Mesenchymal stem cell (in vitro differentiated cells and primary cell): ENCODE data around the gene ALOXE3.

Experiments
- DNase-seq: peaks from one replicate; pipeline ENCODE4 v3.0.0-alpha.2; 2013
- H2AFZ ChIP-seq: one replicate; pipeline ENCODE4 v1.6.1; 2013; ENCODE audit warnings: low read depth, mild to moderate bottlenecking, control low read depth, inconsistent platforms, low read length, moderate library complexity
- H2AK5ac ChIP-seq: 2 replicates; pipeline ENCODE4 v1.6.1; 2013; ENCODE audit warnings: low read length, moderate library complexity, mild to moderate bottlenecking, inconsistent platforms; ENCODE audit not compliant: severe bottlenecking
- H2BK120ac ChIP-seq: one replicate; pipeline ENCODE4 v1.6.1; 2013; ENCODE audit warnings: low read depth, mild to moderate bottlenecking, inconsistent platforms, low read length, moderate library complexity
- H2BK12ac ChIP-seq, 2 experiments: one replicate each; pipeline ENCODE4 v1.6.1; 2013; ENCODE audit warnings: inconsistent platforms in 2 of 2, low read length in 2 of 2, mild to moderate bottlenecking in 2 of 2, moderate library complexity in 2 of 2, control low read depth in 1 of 2
- H2BK15ac ChIP-seq: one replicate; pipeline ENCODE4 v1.6.1; 2013; ENCODE audit warnings: mild to moderate bottlenecking, low read depth, inconsistent platforms; ENCODE audit not compliant: poor library complexity, severe bottlenecking
- H2BK5ac ChIP-seq: 2 replicates; pipeline ENCODE4 v1.6.1; 2013; ENCODE audit warnings: low read depth, mild to moderate bottlenecking, low read length, control low read depth, inconsistent platforms; ENCODE audit not compliant: poor library complexity, severe bottlenecking
- H3K14ac ChIP-seq, 2 experiments: one replicate each; pipeline ENCODE4 v1.6.1; 2013; ENCODE audit warnings: inconsistent platforms in 2 of 2, low read length in 2 of 2, control low read depth in 1 of 2, mild to moderate bottlenecking in 1 of 2, moderate library complexity in 1 of 2
- H3K18ac ChIP-seq, 2 experiments: one replicate each; pipeline ENCODE4 v1.6.1; 2013; ENCODE audit warnings: inconsistent platforms in 2 of 2, low read length in 2 of 2, control low read depth in 1 of 2, low read depth in 1 of 2, mild to moderate bottlenecking in 1 of 2
- H3K23ac ChIP-seq, 2 experiments: one replicate each; pipeline ENCODE4 v1.6.1; 2013; ENCODE audit warnings: inconsistent platforms in 2 of 2, low read length in 2 of 2, mild to moderate bottlenecking in 2 of 2, moderate library complexity in 2 of 2, control low read depth in 1 of 2
- H3K27ac ChIP-seq: 2 replicates; pipeline ENCODE4 v1.5.1; 2013; ENCODE audit warnings: mild to moderate bottlenecking, moderate library complexity, low read length, control low read depth, inconsistent platforms; ENCODE audit not compliant: poor library complexity, severe bottlenecking
- H3K27me3 ChIP-seq, 2 experiments: 2 replicates each; pipeline versions ENCODE4 v1.6.1 to v1.7.0; 2013; ENCODE audit warnings: low read length in 2 of 2, mild to moderate bottlenecking in 2 of 2, moderate library complexity in 2 of 2, control low read depth in 1 of 2, inconsistent platforms in 1 of 2; ENCODE audit not compliant: control insufficient read depth in 1 of 2, insufficient read depth in 1 of 2
- H3K36me3 ChIP-seq, 2 experiments: 2 replicates each; pipeline versions ENCODE4 v1.6.1 to v1.7.0; 2013; ENCODE audit warnings: low read length in 2 of 2, control low read depth in 1 of 2, inconsistent platforms in 1 of 2, low read depth in 1 of 2, mild to moderate bottlenecking in 1 of 2; ENCODE audit not compliant: insufficient read depth in 2 of 2, control insufficient read depth in 1 of 2
- H3K4ac ChIP-seq, 2 experiments: one replicate each; pipeline ENCODE4 v1.6.1; 2013; ENCODE audit warnings: inconsistent platforms in 2 of 2, low read length in 2 of 2, mild to moderate bottlenecking in 2 of 2, moderate library complexity in 2 of 2, control low read depth in 1 of 2, low read depth in 1 of 2
- H3K4me1 ChIP-seq: 2 replicates; pipeline ENCODE4 v1.6.1; 2013; ENCODE audit warnings: low read depth, low read length, control low read depth; ENCODE audit not compliant: control insufficient read depth, insufficient read depth
- H3K4me2 ChIP-seq: 2 replicates; pipeline ENCODE4 v1.6.1; 2013; ENCODE audit warnings: low read length, mild to moderate bottlenecking, inconsistent platforms; ENCODE audit not compliant: poor library complexity, severe bottlenecking
- H3K4me3 ChIP-seq, 2 experiments: 2 replicates each; pipeline versions ENCODE4 v1.5.1 to v1.7.0; 2013; ENCODE audit warnings: low read length in 2 of 2, mild to moderate bottlenecking in 2 of 2, control low read depth in 1 of 2, low read depth in 1 of 2; ENCODE audit not compliant: insufficient read depth in 1 of 2
- H3K79me1 ChIP-seq: replicated peaks from 2 replicates; pipeline ENCODE4 v1.6.1; 2013; ENCODE audit warnings: mild to moderate bottlenecking, control low read depth, low read length, inconsistent platforms; ENCODE audit not compliant: poor library complexity, severe bottlenecking
- H3K9ac ChIP-seq: 2 replicates; pipeline ENCODE4 v1.7.0; 2013; ENCODE audit warnings: mild to moderate bottlenecking, low read length, moderate library complexity
- H3K9me3 ChIP-seq: 2 replicates; pipeline ENCODE4 v1.7.0; 2013; ENCODE audit warnings: mild to moderate bottlenecking, low read length; ENCODE audit not compliant: control insufficient read depth
- H4K8ac ChIP-seq: one replicate; pipeline ENCODE4 v1.6.1; 2013; ENCODE audit warnings: inconsistent platforms, mild to moderate bottlenecking, low read length, moderate library complexity
- H4K91ac ChIP-seq: one replicate; pipeline ENCODE4 v1.6.1; 2013; ENCODE audit warnings: mild to moderate bottlenecking, low read length, inconsistent platforms
- WGBS: methylation state at CpG from one replicate; pipeline ENCODE4 v1.1.7; 2013; ENCODE audit warnings: mixed read lengths; 5-methylcytosine and 5-hydroxymethylcytosine counted together

The ALOXE3 gene

GRCh38 chr17:8081876-8082275 lies 36.4 kb downstream of the ALOXE3 start:
- Histone ChIP-seq H4K91ac (no peak overlapping the region), H3K4me1 (peaks cover 12% of the 10 kb centered on the region), H3K79me1 (no peaks in the 10 kb centered on the region), H2BK120ac (no peak overlapping the region), H3K23ac (no peak overlapping the region), H4K8ac (no peak overlapping the region), H3K27me3 (peaks cover 84 to 90% of the 10 kb centered on the region in 2 experiments), H3K36me3 (no peaks in the 10 kb centered on the region), H3K27ac (no peak overlapping the region), H2BK15ac (no peak overlapping the region), H2BK12ac (no peak overlapping the region), H3K4ac (no peak overlapping the region), H2AK5ac (no peak overlapping the region), H3K9ac (no peak overlapping the region), H3K4me3 (no peak overlapping the region), H3K18ac (no peak overlapping the region), H2AFZ (no peak overlapping the region), H2BK5ac (no peak overlapping the region), H3K9me3 (no peaks in the 10 kb centered on the region), H3K14ac (no peak overlapping the region), H3K4me2 (no peak overlapping the region)
- DNase-seq, result no peak
- WGBS, result 89% methylated on average over 1 of the region's 3 CpGs

DNA sequence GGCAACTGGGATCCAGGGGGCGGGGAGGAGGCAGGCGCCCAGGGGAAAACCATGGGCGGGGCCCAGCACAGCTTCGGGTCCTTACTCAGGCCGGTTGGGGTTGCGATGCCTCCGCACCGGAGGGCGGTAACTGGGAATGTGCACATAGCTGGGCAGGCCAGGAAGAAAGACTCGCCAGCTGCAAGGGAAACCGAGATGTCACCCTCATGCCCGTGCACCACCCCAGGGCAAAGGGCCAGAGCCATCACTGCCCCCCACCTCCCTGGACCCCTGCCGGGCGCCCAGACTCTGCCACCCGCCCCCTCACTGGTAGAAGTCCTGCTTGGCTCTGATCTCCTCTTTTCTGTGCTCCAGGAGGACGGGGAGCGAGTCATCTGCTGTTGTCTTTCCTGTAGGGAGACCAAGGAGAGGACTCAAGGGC lies 37.5 kb downstream of the ALOXE3 start:
- no peak overlapping the region for H4K91ac ChIP-seq
- H3K4me2 ChIP-seq, result no peak overlapping the region
- no peak overlapping the region for H3K27ac ChIP-seq
- no peak overlapping the region for H3K4me3 ChIP-seq
- no peak overlapping the region for H2BK5ac ChIP-seq
- H3K14ac ChIP-seq, result no peak overlapping the region
- no peak overlapping the region for H2BK120ac ChIP-seq
- H3K9me3 ChIP-seq, result no peaks in the 10 kb centered on the region
- no peak overlapping the region for H2BK15ac ChIP-seq
- H2AK5ac ChIP-seq, result no peak overlapping the region
- no peak overlapping the region for H4K8ac ChIP-seq
- H3K9ac ChIP-seq, result no peak overlapping the region
- H3K27me3 ChIP-seq, result peaks cover 84 to 90% of the 10 kb centered on the region in 2 experiments
- no peak overlapping the region for H2AFZ ChIP-seq
- 27% methylated on average over 17 of the region's 17 CpGs for WGBS
- H2BK12ac ChIP-seq, result no peak overlapping the region
- H3K4ac ChIP-seq, result no peak overlapping the region
- DNase-seq, result no peak
- peaks cover 12% of the 10 kb centered on the region for H3K4me1 ChIP-seq
- no peak overlapping the region for H3K23ac ChIP-seq
- H3K18ac ChIP-seq, result no peak overlapping the region
- no peaks in the 10 kb centered on the region for H3K79me1 ChIP-seq
- no peaks in the 10 kb centered on the region for H3K36me3 ChIP-seq

DNA sequence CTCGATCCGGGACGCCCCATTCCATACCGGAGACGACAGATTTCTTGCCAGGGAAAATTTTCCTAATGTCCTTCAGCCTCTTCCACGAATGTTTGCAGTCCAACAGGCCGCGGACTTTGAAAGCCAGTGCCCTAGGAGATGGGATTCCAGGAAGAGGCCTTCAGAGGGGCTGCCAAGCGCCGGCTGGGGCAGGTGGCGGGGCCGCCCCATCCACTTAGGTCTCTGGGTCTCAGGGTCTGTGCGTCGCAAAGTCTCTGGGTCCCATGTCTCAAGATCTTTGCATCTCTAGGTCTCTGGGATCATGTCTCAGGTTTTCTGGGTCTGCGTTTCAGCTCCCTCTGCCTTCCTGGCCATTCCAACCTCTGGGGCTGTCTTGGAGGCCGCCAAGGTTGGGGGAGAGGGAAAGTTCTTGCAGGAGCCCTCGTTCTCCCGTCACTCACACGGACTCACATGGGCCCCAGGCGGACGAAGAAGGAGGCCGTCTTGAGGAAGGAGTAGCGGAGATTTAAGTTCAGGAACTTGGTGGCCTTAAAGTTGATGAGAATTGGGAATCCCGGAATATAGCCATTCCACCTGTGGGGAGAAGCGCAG lies 38.0 kb downstream of the ALOXE3 start:
- Histone ChIP-seq H3K4me1 (peaks cover 12% of the 10 kb centered on the region), H3K23ac (no peak overlapping the region), H2AK5ac (no peak overlapping the region), H3K79me1 (no peaks in the 10 kb centered on the region), H3K4me3 (peak overlapping the region in 1 of 2 experiments; percentile 69), H3K14ac (no peak overlapping the region), H3K27me3 (peaks cover 84 to 90% of the 10 kb centered on the region in 2 experiments), H3K4ac (no peak overlapping the region), H4K91ac (no peak overlapping the region), H2BK12ac (no peak overlapping the region), H2BK5ac (no peak overlapping the region), H3K36me3 (no peaks in the 10 kb centered on the region), H3K9ac (peak overlapping the region; percentile 32), H3K18ac (no peak overlapping the region), H3K9me3 (no peaks in the 10 kb centered on the region), H2BK15ac (no peak overlapping the region), H3K4me2 (peak overlapping the region; percentile 96), H4K8ac (no peak overlapping the region), H2AFZ (no peak overlapping the region), H2BK120ac (no peak overlapping the region), H3K27ac (no peak overlapping the region)
- WGBS, result 10% methylated on average over 25 of the region's 25 CpGs
- no peak for DNase-seq

GRCh38 chr17:8079291-8080207 lies 38.8 kb downstream of the ALOXE3 start:
- Histone ChIP-seq H4K8ac (no peak overlapping the region), H4K91ac (no peak overlapping the region), H3K18ac (no peak overlapping the region), H3K36me3 (no peaks in the 10 kb centered on the region), H3K4me2 (peak overlapping the region; percentile 96), H3K4me3 (peak overlapping the region; percentile 51 to 69), H3K9me3 (no peaks in the 10 kb centered on the region), H3K23ac (peak overlapping the region; percentile 54 to 72), H2BK12ac (peak overlapping the region in 1 of 2 experiments; percentile 81), H3K27ac (no peak overlapping the region), H2AK5ac (no peak overlapping the region), H3K4ac (no peak overlapping the region), H2BK5ac (no peak overlapping the region), H2BK120ac (no peak overlapping the region), H3K79me1 (no peaks in the 10 kb centered on the region), H3K27me3 (peaks cover 84 to 90% of the 10 kb centered on the region in 2 experiments), H2AFZ (peak overlapping the region; percentile 57), H3K9ac (peak overlapping the region; percentile 32), H2BK15ac (no peak overlapping the region), H3K4me1 (peaks cover 12% of the 10 kb centered on the region), H3K14ac (no peak overlapping the region)
- DNase-seq, result peak; percentile 63
- 3% methylated on average over 78 of the region's 87 CpGs for WGBS
